Measurements from ENCODE around the gene QSOX2.

DNA sequence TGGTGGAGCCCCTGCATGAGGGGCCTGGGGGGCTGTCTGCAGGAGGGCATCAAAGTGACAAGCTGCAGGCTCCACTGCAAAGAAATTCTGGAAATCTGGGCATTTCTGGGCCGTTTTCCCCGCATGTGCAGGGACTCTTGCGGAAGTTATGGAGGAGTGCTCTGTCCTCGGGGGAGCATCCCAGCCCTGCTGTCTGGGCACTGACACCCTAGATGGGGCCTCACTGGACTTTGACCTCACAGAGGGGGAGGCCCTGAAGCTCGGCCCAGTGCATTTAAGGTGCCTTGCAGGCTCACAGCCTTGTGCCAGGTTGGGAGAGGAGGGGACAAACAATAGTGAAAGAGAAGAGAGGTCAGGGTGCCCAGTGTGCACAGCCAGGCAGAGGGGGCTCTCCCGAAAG is 76.1 kb downstream of the QSOX2 start:
- TF ChIP-seq, protein P1, sequence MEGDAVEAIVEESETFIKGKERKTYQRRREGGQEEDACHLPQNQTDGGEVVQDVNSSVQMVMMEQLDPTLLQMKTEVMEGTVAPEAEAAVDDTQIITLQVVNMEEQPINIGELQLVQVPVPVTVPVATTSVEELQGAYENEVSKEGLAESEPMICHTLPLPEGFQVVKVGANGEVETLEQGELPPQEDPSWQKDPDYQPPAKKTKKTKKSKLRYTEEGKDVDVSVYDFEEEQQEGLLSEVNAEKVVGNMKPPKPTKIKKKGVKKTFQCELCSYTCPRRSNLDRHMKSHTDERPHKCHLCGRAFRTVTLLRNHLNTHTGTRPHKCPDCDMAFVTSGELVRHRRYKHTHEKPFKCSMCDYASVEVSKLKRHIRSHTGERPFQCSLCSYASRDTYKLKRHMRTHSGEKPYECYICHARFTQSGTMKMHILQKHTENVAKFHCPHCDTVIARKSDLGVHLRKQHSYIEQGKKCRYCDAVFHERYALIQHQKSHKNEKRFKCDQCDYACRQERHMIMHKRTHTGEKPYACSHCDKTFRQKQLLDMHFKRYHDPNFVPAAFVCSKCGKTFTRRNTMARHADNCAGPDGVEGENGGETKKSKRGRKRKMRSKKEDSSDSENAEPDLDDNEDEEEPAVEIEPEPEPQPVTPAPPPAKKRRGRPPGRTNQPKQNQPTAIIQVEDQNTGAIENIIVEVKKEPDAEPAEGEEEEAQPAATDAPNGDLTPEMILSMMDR (IDR thresholded peaks at IDR 0.05 in 8 of 11, conservative IDR thresholded peaks at IDR 0.05 in 3 of 11): no peak
- no peak for TF ChIP-seq POLR2A (IDR thresholded peaks at IDR 0.05)
- no peak for TF ChIP-seq POLR2AphosphoS5 (IDR thresholded peaks at IDR 0.05)
